NCI-H69 (cell line): ENCODE measurements around the gene MARVELD2.
"Not testable (repeated sequence)": the region's sequence is repeated elsewhere in the genome, so short reads cannot be mapped to it uniquely, and the experiment has no call there.

Experiments used
- DNase-seq: peaks from one replicate; lab custom pipeline; 2025; lab: John Stamatoyannopoulos, UW

MARVELD2 gene, protein sequence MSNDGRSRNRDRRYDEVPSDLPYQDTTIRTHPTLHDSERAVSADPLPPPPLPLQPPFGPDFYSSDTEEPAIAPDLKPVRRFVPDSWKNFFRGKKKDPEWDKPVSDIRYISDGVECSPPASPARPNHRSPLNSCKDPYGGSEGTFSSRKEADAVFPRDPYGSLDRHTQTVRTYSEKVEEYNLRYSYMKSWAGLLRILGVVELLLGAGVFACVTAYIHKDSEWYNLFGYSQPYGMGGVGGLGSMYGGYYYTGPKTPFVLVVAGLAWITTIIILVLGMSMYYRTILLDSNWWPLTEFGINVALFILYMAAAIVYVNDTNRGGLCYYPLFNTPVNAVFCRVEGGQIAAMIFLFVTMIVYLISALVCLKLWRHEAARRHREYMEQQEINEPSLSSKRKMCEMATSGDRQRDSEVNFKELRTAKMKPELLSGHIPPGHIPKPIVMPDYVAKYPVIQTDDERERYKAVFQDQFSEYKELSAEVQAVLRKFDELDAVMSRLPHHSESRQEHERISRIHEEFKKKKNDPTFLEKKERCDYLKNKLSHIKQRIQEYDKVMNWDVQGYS

DNA sequence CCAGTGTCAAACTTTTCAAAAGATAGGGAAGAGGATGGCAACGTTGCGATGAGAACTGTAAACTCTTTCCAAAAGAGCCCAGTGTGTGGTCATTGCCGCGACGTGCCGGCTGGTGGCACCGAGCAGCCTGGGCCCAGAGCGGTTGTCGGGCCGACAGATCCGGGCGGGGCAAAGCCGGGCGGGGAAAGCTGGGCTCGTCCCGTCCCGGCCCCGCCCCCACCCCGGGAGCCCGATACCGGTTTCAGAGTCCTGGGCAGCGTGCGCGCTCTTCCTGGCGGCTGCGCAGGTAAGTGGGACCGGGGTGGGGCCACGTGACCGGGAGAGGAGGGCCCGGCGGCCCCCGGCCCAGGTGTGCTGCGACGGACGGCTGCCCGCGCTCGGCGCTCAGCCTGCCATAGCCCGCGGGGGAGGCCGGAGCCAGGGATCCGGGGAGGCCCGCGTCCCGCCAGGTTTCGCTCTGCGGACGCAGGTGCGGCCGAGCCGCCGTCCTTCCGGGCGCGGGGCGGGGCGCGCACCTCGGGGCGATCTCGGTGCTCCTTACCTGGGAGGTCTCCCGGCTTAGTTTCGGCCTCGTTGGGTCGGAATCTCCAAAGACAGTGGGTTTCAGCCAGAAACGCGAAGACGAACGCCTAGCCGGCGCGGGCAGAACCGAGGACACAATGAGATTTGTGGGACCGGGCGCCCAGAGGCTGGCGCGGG, at the start of gene MARVELD2:
Gene MARVELD2, plus strand, starts transcription at position 232 of the 699 bp plus-strand sequence. CDS start 4,270 bp downstream, outside the sequence.
- peak; percentile 98 for DNase-seq

DNA sequence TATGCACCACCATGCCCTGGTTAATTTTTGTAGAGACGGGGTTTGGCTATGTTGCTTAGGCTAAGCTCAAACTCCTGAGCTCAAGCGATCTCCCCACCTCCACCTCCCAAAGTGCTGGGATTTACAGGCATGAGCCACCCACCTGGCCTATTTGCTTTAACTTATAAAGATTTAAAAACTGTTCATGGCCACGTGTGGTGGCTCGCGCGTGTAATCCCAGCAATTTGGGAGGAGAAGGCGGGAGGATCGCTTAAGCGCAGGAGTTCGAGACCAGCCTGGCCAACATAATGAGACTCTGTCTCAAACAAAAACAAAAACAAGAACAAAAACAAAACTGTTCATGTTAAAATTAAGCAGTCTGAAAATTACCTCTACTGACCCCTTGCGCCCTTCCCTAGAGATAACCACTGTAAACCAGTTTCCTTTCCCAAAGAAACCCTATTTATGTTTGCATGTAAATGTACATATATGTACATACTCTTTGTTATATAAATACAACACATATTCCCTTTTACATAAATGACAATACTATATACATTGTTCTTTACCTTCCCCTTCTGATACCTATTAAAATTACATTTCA, 47.1 kb upstream of the MARVELD2 start:
- DNase-seq: no peak

DNA sequence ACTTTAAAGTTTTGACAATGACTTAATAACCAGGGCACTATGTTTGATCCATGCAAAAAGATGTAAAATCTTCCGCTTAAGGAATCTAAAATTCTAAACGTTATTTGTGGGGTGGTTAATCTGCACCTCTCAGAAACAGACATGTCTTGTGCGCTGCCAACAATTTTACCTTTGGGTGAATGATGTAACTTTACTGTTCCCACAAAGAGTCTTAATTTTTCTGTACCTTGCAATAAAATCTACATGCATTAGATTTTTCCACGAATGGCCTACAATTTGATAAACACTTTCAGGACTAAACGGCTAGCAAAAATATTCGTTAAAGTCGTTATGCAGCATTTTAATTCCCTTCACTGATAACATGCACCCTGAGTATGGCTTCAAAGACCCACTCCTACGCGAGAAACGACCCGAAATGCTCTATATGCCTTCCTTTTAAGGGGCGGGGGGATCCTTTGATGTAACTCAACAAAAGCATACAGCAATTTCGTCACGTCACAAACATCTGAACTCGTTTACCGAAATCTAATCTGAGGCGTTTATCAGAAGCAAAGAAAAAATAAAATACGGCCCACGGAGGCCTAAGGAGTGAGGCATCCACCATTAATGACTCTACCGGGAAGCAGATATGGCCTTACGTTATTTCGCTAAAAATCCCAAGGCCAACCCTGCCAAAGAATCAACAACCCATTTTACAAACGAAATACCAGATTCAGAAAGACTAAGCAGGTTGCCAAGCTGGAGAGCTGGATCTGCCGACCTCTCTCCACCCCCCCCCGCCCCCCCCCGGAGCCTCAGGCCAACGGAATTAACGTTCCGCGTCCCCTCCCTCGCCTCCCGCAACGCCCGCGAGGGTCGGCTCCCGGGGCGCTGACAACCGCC, 46.2 kb upstream of the MARVELD2 start:
- peak; percentile 70 for DNase-seq

DNA sequence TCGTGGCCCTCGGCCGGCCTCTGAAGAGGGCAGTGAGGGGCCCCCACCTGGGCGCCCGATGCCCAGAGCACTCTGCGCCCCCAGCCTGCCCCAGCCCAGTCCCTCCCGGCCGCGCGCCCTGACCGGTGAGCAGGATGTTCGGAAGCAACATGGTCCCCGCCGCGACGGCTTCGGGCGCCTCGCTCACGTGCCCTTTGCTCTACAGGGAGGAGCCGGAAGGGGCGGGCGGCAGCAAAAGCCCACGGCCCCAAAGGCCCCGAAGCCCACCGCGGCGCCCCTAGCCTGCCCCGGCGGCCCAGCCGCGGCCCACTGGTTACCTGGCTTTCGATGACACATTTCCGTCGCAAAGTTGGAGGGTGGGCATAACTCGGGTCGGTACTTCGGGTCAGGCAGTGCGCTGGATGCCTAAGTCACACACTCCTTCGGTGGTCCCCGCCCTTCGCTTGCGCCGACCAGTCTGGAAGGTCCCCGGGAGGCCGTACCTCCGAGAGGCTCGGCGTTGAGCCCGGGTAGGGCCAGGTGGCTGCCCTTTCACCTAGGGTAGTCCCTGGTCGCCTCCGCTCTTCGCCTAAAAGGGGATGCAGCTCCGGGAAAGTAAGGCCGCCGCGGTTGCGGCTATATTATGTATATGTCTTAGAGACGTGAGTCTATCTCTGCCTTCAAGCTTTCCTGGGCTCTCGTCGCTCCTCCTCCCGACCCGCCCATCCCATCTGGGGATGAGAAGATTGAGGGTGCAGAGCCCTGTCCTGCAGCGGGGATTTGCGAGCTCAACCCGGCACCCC, 45.4 kb upstream of the MARVELD2 start, which contains the start of the genes AK6, RAD17 and TAF9:
Gene AK6, minus strand, starts transcription at position 181 of the 782 bp plus-strand sequence. Its CDS starts 30 bp downstream, at position 151.
Gene RAD17, plus strand, starts transcription at position 479 of the 782 bp plus-strand sequence. CDS start 2,391 bp downstream, outside the sequence.
Gene TAF9, minus strand, starts transcription at position 181 of the 782 bp plus-strand sequence. CDS start 3,783 bp downstream, outside the sequence.
- peak; percentile 97 for DNase-seq

DNA sequence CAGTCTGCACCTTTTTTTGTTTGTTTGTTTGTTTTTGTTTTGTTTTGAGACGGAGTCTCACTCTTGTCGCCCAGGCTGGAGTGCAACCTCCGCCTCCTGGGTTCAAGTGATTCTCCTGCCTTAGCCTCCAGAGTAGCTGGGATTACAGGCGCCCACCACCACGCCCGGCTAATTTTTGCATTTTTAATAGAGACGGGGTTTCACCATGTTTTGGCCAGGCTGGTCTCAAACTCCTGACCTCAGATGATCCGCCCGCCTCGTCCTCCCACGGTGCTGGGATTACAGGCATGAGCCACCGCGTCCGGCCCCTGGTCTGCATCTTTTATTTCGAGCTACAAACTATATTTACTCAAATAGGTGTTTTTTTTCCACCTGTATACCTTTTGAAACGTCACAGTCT, 44.6 kb upstream of the MARVELD2 start:
- peak; percentile 20 for DNase-seq

DNA sequence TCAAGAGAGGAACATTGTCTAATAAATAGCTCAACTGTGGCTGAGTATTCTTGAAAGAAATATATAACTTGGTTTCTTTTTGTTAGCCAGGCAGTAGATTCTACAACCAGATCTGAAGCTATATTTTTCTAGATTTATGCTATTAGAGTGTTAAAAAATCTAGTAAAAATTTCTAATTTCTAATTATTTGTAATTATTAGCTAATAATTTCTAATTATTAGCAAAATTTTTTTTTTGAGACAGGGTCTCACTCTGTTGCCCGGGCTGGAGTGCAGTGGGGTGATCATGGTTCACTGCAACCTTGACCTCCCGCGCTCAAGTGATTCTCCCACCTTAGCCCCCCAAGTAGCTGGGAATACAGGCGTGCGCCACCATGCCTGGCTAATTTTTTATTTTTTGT, 42.5 kb upstream of the MARVELD2 start:
- DNase-seq: no peak

DNA sequence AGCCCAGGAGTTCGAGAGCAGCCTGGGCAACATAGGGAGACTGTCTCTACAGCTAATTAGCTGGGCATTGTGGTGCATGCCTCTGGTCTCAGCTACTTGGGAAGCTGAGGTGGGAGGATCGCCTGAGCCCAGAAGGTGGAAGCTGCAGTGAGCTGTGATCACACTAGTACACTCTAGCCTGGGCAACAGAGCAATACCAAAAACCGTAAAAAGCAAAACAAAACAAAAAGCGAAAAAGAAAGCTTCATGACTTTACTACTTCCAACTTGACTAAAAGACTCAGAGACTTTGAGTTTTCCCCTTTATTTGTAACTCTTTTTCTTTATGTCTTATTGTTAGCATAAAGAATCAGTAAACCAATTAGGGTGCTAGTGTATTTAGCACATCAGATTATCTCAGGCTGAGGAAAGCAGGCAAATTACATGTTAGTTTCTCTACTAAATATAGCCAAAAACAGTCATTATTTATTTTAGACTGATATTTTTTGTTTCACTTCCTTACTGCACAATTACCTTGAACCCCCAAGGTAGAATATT, 39.9 kb upstream of the MARVELD2 start:
- no peak for DNase-seq

DNA sequence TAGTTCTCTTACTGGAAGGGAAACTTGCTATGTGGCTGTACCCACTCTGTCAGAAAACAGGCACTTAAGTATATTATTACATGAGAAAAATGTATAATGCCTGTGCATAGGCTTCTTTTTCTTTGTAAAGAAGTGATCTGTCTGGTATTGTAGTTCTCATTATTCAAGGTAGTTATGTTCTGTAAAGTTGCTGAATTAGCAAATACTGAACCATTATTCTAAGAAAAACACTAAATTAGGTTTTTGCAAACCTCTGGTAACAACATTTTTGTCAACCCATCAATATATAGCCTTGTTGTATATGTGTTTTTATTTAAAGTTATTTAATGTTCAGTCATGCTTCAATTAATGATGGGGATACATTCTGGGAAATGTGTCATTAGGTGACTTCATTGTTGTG, 36.5 kb upstream of the MARVELD2 start:
- no peak for DNase-seq

DNA sequence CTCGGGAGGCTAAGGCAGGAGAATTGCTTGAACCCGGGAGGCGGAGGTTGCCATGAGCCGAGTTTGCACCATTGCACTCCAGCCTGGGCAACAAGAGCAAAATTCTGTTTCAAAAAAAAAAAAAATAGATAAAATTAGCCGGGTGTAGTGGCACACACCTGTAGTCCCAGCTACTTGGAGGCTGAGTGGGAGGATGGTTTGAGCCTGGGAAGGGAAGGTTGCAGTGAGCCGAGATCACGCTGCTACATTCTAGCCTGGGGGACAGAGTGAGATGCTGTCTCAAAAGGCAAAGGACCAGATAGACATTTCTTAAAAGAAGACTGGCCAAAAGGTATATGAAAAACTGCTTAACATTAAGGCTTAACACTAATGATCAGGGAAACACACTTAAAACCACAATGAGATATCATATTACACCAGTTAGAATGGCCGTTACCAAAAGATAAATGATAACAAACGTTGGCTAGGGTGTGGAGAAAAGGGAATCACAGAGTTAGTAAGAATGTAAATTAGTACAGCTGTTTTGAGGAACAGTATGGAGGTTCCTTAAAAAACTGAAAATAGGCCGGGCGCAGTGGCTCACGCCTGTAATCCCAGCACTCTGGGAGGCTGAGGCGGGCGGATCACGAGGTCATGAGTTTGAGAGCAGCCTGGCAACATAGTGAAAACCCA, 10.1 kb upstream of the MARVELD2 start:
- DNase-seq: no peak

DNA sequence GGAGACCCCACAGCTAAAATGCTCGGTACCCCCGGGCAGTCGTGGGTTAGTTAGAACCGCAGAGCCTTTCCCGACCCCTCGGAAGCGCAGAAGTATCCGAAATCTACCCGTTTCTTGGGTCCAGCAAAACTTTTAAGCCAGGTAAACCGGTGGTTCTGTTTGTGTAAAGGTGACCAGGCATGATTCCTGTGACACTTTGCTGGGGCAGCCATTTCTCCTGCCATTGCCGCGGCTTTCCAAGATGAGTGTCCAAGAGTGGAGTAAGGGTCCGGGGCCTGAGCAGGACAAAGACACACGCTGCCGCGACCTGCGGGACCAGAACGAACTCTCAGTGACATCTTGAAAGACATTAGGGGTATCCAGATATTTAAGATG, 655 bp downstream of the MARVELD2 start:
- peak; percentile 71 for DNase-seq

DNA sequence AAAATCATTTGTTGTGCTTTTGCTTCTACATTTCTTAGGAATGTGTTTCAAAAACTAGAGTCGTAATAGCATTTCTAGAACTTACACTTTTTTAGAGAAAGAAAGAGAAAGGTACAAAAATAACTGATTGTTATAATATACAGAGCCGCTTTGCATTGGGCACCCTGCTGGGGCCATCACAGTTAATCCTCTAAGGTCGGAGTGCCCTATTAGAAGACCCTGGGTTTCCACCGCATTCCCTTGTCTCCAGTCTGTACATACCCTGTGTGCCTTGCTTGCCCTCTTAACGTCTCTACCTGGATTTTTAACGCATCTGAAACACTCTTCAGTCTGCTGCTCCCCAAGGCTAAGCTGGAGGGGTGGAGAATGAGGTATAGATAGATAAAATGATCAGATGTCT, 1.3 kb downstream of the MARVELD2 start:
- peak; percentile 70 for DNase-seq

DNA sequence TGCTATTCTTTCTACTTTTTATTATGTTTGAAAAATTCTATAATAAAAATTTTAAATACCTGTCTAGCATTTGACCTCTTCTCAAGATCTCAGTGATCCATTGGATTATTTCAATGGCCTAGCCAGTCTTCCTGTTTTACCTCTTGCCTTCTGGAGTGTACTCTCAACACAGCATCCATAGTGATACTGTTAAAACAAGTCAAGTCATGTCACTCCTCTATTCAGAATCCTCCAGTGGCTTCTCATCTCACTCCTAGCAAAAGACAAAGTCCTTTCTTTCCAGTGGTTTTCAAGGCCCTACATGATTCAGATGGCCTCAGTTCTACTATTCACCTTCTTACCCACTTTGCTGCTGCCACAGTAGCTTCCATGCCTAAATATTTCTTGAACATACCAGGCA, 1.8 kb downstream of the MARVELD2 start:
- no peak for DNase-seq

DNA sequence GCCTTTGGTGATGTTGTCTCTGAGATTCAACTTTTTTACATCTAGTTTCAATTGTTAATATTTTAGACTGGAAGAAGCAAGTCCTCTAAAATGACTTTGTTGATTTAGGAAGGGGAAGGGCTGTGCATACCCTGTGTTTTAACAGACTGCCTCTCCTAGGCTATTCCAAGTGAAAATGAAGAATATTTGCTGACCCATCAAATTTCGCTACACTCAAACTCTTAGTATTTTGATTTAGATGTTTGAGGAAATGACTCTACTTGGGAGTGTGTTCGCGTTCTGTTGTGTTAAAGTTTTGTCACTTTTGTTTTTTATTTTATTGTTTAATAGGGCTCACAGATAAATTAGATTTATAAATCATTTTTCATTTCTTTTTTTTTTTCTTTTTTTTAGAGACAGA, 3.6 kb downstream of the MARVELD2 start:
- no peak for DNase-seq

DNA sequence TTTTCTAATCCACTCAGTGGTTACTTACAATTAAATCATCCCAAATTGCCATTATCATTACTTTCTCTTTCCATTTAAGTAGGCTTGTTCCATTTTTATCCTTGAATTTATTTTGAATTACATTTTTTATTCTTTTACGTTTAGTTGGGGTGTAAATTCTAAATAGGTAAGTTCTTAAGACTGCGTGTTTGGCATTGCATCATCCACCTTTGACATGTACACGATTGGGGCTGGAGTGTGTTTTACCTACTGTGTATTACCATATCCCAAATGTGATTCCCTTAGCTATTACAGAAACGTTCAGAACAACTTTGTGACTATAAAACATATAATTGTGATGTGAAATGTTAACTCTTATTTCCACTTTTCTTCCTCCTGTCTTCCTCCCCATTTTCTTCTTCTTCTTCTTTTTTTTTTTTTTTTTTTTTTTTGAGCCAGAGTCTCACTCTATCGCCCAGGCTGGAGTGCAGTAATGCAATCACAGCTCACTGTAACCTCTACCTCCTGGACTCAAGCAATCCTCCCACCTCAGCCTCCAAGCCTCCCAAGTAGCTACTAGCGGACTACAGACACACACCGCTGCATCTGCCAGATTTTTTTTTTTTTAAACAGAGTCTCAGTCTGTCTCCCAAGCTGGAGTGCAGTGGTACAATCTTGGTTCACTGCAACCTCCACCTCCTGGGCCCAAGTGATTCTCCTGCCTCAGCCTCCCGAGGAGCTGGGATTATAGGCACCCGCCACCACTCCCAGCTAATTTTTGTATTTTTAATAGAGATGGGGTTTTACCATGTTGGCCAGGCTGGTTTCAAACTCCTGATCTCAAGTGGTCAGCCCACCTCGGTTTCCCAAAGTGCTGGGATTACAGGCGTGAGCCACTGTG, 16.7 kb downstream of the MARVELD2 start:
- DNase-seq: no peak

DNA sequence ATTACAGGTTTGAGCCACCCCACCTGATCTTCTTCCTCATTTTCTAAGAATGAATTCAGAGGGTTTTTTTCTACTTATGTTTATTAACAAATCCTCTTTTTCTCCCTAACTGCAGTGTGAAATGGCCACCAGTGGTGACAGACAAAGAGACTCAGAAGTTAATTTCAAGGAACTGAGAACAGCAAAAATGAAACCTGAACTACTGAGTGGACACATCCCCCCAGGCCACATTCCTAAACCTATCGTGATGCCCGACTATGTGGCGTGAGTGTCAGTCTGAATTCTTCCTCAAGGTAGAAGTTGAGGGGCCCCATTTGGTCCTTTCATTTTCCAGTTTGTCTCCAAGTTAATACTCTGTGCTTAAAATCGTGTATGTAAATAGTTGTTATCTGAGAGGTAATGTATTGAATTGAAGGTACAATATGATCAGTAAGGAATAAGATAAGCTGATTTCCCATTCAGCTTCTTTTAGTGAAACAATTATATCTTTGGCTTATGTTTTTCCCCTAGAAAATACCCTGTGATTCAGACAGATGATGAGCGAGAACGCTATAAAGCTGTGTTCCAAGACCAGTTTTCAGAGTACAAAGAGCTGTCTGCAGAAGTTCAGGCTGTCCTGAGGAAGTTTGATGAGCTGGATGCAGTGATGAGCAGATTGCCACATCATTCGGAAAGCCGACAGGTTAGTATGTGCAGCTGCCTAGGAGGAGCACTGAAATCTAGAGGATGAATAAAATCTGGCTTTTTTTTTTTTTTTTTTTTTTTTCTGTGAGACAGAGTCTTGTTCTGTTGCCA, 17.7 kb downstream of the MARVELD2 start:
- DNase-seq: no peak

DNA sequence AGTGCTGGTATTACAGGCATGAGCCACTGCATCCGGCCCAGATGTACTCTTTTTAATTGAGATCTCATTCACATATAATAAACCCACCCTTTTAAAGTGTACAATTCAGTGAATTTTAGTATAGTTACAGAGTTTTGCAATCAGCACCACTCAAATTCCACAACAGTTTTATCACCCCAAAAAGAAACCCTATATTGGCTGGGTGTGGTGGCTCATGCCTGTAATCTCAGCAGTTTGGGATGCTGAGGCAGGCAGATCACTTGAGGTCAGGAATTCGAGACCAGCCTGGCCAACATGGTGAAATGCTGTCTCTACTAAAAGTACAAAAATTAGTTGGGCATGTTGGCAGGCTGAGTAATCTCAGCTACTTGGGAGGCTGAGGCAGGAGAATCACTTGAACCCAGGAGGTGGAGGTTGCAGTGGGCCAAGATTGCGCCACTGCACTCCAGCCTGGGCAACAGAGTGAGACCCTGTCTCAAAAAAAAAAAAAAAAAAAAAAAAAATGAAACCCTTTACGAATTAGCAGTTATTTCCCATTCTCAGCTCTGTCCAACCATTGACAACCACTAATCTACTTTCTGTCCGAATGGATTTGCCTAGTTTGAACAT, 20.5 kb downstream of the MARVELD2 start:
- DNase-seq: not testable (repeated sequence)

DNA sequence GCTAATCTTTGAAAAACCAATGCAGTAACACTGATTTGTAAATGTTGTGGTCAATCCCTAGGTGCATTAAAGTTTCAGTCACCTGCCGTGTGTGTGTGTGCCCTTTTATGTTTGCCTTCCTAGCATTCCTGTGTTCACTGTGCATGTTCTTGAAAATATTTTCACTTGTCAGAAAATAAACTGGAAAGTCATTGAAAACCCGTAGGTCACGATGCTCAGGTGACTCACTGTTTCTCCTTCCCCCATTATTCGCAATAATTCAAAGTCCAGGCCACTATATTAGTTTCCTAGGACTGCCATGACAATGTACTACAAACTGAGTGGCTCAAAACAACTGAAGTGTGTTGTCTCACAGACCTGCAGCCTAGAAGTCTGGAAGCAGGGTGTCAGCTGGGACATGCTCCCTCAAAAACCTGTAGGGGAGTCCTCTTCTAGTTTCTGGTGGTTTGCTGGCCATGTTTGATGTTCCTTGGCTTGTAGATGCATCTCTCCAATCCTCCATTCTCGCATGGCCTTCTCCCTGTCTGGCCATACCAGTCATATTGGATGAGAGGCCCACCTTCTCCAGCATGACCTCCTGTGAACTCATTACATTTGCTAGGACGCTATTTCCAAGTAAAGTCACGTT, 29.3 kb downstream of the MARVELD2 start:
- no peak for DNase-seq
